K562 (cell line): ENCODE results near the gene GET4. TPM values are rescaled to one million over a fixed set of nuclear protein-coding genes. Genes with fewer than 3 reads are reported as not detected.

Experiments
- ATF1 ChIP-seq, 2 experiments: fragments of 450-650 bp in 1 of 2; IDR thresholded peaks; 2 replicates each; pipeline ENCODE4 v1.6.1; 2016; ENCODE audit warnings: missing compliant biosample characterization in 1 of 2, missing genetic modification characterization in 1 of 2
- BMI1 ChIP-seq: fragments of 150-350 bp; IDR thresholded peaks from 2 replicates; pipeline ENCODE4 v1.6.1; 2014; ENCODE audit warnings: low read length
- COPS2 ChIP-seq: fragments of 450-650 bp; conservative IDR thresholded peaks from 2 replicates; pipeline ENCODE4 v1.6.1; 2016; ENCODE audit warnings: mild to moderate bottlenecking, moderate library complexity
- E4F1 ChIP-seq: fragments of 250-450 bp; sonication (Bioruptor Pico); IDR thresholded peaks from 2 replicates; pipeline ENCODE4 v1.5.0; 2021; ENCODE audit warnings: mild to moderate bottlenecking, borderline replicate concordance
- EP400 ChIP-seq: fragments of 450-650 bp; IDR thresholded peaks from 2 replicates; pipeline ENCODE4 v1.6.1; 2017; ENCODE audit warnings: antibody characterized with exemption, mild to moderate bottlenecking, moderate library complexity
- FOXK1 ChIP-seq: sonication (generic); formaldehyde crosslinking; IDR thresholded peaks from 2 replicates; pipeline ENCODE4 v1.8.0; 2022; ENCODE audit warnings: missing genetic modification reagents, mild to moderate bottlenecking, borderline replicate concordance
- HNRNPK ChIP-seq: fragments of 200-400 bp; formaldehyde crosslinking; IDR thresholded peaks from one replicate; pipeline ENCODE4 v1.6.1; 2018; ENCODE audit warnings: mild to moderate bottlenecking, low read depth, low read length; ENCODE audit not compliant: poor library complexity, severe bottlenecking
- MYNN ChIP-seq, 2 experiments: sonication (generic); formaldehyde crosslinking in 1 of 2; IDR thresholded peaks; 2 replicates each; pipeline versions ENCODE4 v1.5.0 to v1.6.1; 2016 to 2020; ENCODE audit warnings: antibody characterized with exemption in 1 of 2, missing genetic modification reagents in 1 of 2
- NR2C1 ChIP-seq, 2 experiments: fragments of 450-650 bp; IDR thresholded peaks; 2 replicates each; pipeline ENCODE4 v1.6.1; 2017; ENCODE audit warnings: mild to moderate bottlenecking in 2 of 2, antibody characterized with exemption in 1 of 2, inconsistent platforms in 1 of 2, missing compliant biosample characterization in 1 of 2, missing genetic modification characterization in 1 of 2
- NR2C2 ChIP-seq, 2 experiments: fragments of 200-800 bp in 1 of 2; sonication (Bioruptor generic) in 1 of 2; sonication (generic) in 1 of 2; formaldehyde crosslinking in 1 of 2; IDR thresholded peaks; 2 replicates each; pipeline versions ENCODE4 v1.6.1 to v1.8.0; 2016 to 2022; ENCODE audit warnings: mild to moderate bottlenecking in 1 of 2, missing compliant biosample characterization in 1 of 2, missing genetic modification characterization in 1 of 2, missing genetic modification reagents in 1 of 2
- NR4A1 ChIP-seq, 2 experiments: fragments of 250-450 bp in 1 of 2; fragments of 450-650 bp in 1 of 2; sonication (Bioruptor Pico) in 1 of 2; IDR thresholded peaks; 2 replicates each; pipeline versions ENCODE4 v1.4.0 to v1.6.1; 2016 to 2020; ENCODE audit warnings: mild to moderate bottlenecking in 2 of 2, missing compliant biosample characterization in 1 of 2, missing genetic modification characterization in 1 of 2, moderate library complexity in 1 of 2
- POLR2G ChIP-seq: fragments of 200-400 bp; formaldehyde crosslinking; IDR thresholded peaks from 2 replicates; pipeline ENCODE4 v1.6.1; 2017; ENCODE audit warnings: low read depth, mild to moderate bottlenecking, antibody characterized with exemption, low read length, moderate library complexity
- ZBTB7A ChIP-seq: IDR thresholded peaks from 2 replicates; pipeline ENCODE4 v1.6.1; 2011; ENCODE audit warnings: low read depth, mild to moderate bottlenecking, low read length, moderate library complexity, borderline replicate concordance; ENCODE audit not compliant: control insufficient read depth
- ZFX ChIP-seq: sonication (generic); formaldehyde crosslinking; IDR thresholded peaks from 2 replicates; pipeline ENCODE4 v1.8.0; 2022; ENCODE audit warnings: mild to moderate bottlenecking, missing genetic modification reagents, moderate library complexity
- ZNF263 ChIP-seq: sonication (generic); formaldehyde crosslinking; IDR thresholded peaks from 2 replicates; pipeline ENCODE4 v1.8.0; 2022; ENCODE audit warnings: mild to moderate bottlenecking, missing genetic modification reagents, borderline replicate concordance
- ZNF551 ChIP-seq: fragments of 250-450 bp; sonication (Bioruptor Pico); IDR thresholded peaks from 2 replicates; pipeline ENCODE4 v1.5.0; 2021; ENCODE audit warnings: mild to moderate bottlenecking, moderate library complexity
- ZNF764 ChIP-seq: fragments of 250-450 bp; sonication (Bioruptor Pico); IDR thresholded peaks from 2 replicates; pipeline ENCODE4 v1.4.0; 2020; ENCODE audit warnings: low read depth, mild to moderate bottlenecking, moderate library complexity
- polyA plus RNA-seq, 8 experiments: library from polyadenylated mRNA; depleted of rRNA in 4 of 8; stranded (reverse) in 5 of 8; unstranded in 3 of 8; fragments of >200 nt; fragmentation: Nextera tagmentation in 2 of 8; fragmentation: Illumina TruSeq in 1 of 8; extraction: Ambion mirVana in 2 of 8; extraction: Trizol in 1 of 8; gene quantifications; 2 replicates each; pipeline versions ENCODE4 v1.2.1 to v1.2.3, GENCODE V29; 2011 to 2014; ENCODE audit warnings: inconsistent platforms in 1 of 8, missing spikeins in 1 of 8
- total RNA-seq, 7 experiments: library from RNA; depleted of rRNA in 6 of 7; stranded (reverse); fragments of >200 nt in 6 of 7; fragmentation: Illumina TruSeq in 2 of 7; extraction: Trizol in 2 of 7; gene quantifications; 2 replicates each; pipeline versions ENCODE4 v1.2.1 to v1.2.3, GENCODE V29; 2011 to 2021; ENCODE audit warnings: low replicate concordance in 1 of 7
- TF ChIP-seq, protein P1 (sequence below), 2 experiments: fragments of 200-800 bp in 1 of 2; sonication (Bioruptor generic) in 1 of 2; sonication (generic) in 1 of 2; formaldehyde crosslinking in 1 of 2; IDR thresholded peaks in 1 of 2; conservative IDR thresholded peaks in 1 of 2; 2 replicates each; pipeline versions ENCODE4 v1.5.0 to v1.6.1; 2016 to 2020; ENCODE audit warnings: missing compliant biosample characterization in 1 of 2, missing genetic modification characterization in 1 of 2, missing genetic modification reagents in 1 of 2
- TF ChIP-seq, protein P2 (sequence below): fragments of 450-650 bp; formaldehyde crosslinking; IDR thresholded peaks from 2 replicates; pipeline ENCODE4 v1.4.0; 2020; ENCODE audit warnings: mild to moderate bottlenecking, moderate library complexity

Gene GET4
- total and polyA plus RNA-seq, 9 of the 15 experiments (the other 6 are each of a cell fraction or from before 2014, with no cell fraction given): 0.99 to 122 (median 40.4) TPM

DNA sequence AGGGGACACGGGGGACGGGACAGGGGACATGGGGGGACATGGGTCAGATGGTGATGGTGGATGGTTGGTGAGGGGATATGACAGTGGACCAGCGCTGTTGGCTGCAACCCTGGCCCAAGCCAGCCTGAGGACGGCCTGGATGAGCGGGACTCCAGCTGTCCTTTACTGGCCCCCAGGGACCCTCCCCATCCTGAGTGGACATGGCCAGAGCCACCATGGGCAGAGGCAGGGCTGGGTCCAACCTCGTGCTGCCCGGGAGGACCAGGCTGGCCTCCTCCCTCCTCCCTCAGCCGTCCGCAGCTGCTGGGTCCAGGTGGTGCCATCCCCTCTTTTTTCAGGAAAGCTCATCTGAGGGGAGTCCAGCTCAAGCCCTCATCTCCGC lies 30.4 kb downstream of the GET4 start (continued):
- TF ChIP-seq HNRNPK (no peak), EP400 (no peak), COPS2 (no peak), ZBTB7A (peak; percentile 92), NR2C2 (CRISPR knock-in tag; IDR thresholded peaks at IDR 0.05) (no peak), NR2C2 (tag; IDR thresholded peaks at IDR 0.05) (0 out of 2 replicates have a peak, but pooled peaks have one; percentile 9), NR2C1 (IDR thresholded peaks at IDR 0.05) (peak; percentile 23; the same call in 1 of the 2 replicates), NR2C1 (tag; IDR thresholded peaks at IDR 0.05) (no peak), FOXK1 (no peak), POLR2G (no peak), E4F1 (CRISPR knock-in tag) (no peak), NR4A1 (CRISPR knock-in tag; IDR thresholded peaks at IDR 0.05) (no peak), NR4A1 (tag; IDR thresholded peaks at IDR 0.05) (no peak), ZFX (CRISPR knock-in tag) (no peak), ZNF764 (CRISPR knock-in tag) (no peak), ZNF263 (peak; percentile 83), MYNN (IDR thresholded peaks at IDR 0.05) (no peak), MYNN (CRISPR knock-in tag; IDR thresholded peaks at IDR 0.05) (no peak), ZNF551 (CRISPR knock-in tag) (no peak), BMI1 (no peak), ATF1 (CRISPR knock-in tag; IDR thresholded peaks at IDR 0.05) (no peak), ATF1 (tag; IDR thresholded peaks at IDR 0.05) (no peak)
- TF ChIP-seq, protein P1, sequence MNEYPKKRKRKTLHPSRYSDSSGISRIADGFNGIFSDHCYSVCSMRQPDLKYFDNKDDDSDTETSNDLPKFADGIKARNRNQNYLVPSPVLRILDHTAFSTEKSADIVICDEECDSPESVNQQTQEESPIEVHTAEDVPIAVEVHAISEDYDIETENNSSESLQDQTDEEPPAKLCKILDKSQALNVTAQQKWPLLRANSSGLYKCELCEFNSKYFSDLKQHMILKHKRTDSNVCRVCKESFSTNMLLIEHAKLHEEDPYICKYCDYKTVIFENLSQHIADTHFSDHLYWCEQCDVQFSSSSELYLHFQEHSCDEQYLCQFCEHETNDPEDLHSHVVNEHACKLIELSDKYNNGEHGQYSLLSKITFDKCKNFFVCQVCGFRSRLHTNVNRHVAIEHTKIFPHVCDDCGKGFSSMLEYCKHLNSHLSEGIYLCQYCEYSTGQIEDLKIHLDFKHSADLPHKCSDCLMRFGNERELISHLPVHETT (CRISPR knock-in tag; conservative IDR thresholded peaks at IDR 0.05 in 1 of 2, IDR thresholded peaks at IDR 0.05 in 1 of 2): no peak
- TF ChIP-seq, protein P2, sequence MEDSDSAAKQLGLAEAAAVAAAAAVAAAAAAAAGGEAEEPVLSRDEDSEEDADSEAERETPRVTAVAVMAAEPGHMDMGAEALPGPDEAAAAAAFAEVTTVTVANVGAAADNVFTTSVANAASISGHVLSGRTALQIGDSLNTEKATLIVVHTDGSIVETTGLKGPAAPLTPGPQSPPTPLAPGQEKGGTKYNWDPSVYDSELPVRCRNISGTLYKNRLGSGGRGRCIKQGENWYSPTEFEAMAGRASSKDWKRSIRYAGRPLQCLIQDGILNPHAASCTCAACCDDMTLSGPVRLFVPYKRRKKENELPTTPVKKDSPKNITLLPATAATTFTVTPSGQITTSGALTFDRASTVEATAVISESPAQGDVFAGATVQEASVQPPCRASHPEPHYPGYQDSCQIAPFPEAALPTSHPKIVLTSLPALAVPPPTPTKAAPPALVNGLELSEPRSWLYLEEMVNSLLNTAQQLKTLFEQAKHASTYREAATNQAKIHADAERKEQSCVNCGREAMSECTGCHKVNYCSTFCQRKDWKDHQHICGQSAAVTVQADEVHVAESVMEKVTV: no peak
- TF ChIP-seq, all 486 proteins: peak for 4
